ENCODE results near the gene BOD1.

The BOD1 gene

DNA sequence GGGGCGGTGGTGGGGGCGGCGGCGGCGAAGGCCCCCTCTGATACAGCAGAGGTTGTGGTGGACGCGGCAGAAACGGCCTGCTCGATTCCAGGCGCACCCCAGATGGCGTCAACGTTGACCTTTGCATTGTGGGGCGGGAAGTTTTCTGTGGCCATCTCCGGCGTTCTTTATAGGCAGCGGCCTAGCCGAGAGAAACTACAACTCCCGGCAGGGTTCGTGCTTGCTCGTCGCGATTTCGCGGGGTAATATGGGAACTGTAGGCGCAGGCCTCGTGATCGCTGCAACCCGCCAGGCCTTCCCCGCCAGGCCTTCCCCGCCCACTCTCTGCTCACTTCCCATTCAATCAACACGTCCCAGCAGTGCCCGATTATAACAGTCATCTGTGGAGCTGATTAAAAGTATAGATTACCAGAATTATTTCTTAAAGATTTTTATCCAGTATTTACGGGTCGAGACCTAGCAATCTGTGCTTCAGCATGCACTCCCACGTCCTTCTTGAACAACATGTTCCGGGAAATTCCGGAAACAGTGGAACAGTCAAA is at the start of gene BOD1:
Gene BOD1, minus strand, starts transcription at position 74 of the 542 bp plus-strand sequence. CDS start 214 bp downstream, outside the sequence.
- DNase-seq: peak; percentile 93

DNA sequence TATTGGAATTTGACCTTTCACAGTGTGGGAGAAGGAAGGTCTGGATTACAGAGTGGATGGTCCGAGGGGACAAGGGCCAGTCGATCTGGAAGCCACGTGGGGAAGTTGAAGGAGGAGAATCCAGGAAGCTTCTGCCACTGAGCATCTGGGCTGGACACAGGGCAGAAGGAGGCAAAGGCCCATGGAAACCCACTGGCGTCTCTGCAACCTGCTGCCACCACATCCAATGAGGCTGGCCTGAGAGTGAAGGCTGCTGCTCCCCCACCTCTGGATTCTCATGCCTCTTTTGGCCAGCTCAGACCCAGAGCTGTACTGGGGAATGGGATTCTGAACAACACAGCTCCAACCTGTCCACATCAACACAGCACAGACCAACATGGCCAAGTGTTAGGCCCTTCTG is 48.9 kb upstream of the BOD1 start:
- no peak for DNase-seq

DNA sequence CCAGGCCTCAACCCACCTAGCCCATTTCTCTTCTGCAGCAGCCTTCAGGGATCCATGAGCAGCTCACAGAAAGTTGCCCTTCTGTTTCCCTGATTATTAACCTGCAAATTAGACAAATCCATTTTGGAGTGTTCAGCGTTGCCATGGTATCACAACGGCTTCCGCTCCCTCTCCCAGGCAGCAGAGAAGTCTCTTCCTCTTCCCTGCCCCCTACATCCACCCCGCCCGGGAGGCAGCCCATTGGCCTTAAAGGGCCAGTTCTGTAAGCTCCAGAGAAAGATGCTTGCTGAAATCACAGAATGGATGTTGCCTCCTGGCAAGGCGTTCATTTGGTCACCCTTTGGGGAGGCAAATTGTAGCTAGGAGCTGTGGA is 47.7 kb upstream of the BOD1 start:
- no peak for DNase-seq

DNA sequence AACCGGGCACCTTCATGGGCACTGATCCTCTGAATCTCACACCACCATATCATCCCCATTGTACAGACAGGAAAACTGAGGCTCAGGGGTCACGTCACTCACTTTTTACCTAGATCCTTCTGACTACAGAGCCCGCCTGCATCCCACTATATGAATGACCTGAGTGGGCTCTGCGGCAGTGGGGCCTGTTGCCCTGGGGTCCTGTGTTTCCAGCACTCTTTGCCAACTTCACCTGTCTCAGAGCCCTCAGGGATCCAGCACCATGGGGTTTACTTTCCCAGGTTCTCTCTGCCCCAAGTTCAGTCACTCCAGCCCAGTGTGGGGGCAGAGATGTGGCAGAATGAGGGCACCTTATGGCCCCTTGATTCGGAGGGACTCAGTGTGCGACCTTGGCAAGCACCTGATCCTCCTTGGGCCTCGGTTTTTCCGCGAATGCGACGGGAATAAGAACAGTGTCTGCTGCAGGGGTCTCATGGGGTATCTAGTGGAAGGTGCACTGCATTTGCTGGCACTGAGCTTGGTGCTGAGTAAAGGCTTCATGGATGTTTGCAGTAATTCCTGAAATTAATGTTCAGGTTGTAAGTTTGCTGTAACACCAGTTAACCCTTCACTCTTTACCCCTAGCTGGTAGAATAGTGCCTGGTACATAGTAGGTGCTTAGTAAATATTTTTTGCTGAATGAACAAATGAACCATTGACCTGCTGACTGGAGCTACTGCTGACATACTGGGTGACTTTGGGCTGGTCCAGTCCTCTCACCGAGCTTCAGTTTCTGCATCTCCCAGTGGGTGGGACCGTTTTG is 47.1 kb upstream of the BOD1 start:
- DNase-seq: no peak

DNA sequence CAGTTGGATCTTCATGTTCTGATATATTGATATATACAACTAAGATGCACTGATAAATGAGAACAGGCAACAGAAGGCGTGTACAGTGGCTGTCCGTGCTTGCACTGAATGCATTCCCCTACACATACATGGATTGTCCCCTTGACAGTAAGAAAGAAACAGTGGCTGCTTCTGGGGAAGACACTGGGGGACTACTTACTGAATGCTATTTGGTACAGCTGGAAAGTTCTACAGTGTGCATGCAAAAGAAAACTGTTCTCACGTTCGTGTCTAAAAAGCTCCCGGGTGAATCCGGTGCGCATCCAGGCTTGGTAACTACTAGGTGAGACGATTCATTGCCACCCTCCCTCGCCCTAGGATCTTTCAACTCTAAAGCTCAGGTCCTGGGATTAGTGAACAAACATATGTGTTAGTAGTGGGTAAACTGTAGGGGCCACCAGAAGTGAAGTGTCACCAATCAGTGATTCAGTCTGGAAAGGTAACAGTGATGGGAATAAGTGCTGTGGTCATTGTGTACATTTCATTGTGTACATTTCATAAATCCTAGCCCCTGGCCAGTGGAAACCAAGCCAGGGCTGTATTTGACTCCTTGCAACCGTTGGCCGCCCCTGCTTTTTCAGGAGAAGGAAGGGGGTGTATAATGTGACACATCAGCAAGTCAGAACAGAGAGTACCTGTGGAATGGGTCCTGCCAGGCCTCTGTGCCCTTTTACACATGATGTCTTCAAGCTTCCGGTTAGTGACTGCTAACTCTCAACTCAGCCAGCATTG is 46.3 kb upstream of the BOD1 start:
- DNase-seq: no peak

DNA sequence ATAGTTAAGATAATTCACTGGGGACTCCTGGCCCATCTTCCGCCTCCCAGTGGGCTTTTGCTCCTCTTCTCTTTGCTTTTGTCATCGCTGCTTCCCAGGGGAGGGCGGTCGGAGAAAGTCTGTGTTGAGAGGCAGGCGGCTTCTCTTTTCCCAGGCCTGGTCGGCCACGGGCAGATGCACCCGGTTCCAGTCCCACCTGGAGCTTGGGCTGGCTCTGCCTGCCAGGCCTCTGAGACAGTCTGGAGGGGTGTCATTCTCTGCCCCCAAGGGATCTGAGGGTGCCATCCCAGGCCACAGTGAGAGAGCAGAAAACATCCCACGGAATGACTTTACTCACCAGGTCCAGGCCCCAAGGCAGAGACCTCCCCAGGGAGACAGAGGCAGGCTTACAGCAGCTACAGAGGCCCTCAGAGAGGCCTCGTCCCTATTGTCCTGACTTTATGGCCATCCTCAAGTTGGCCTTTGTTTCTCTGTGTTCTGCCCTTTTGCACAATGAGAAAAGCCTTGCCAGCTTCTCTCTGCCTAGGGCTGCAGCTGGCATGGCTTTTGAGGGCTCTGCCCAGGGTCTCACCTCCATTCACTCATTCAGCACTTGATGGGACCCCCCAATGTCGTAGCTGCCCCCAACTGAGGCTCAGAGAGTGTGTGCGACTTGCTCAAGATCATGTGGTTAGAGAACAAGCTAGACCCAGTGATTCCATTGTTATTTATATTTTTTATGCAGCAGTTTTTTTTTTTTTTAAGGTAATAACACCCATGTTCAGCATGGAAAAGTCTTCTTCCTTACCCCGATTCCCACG is 44.2 kb upstream of the BOD1 start:
- no peak for DNase-seq

DNA sequence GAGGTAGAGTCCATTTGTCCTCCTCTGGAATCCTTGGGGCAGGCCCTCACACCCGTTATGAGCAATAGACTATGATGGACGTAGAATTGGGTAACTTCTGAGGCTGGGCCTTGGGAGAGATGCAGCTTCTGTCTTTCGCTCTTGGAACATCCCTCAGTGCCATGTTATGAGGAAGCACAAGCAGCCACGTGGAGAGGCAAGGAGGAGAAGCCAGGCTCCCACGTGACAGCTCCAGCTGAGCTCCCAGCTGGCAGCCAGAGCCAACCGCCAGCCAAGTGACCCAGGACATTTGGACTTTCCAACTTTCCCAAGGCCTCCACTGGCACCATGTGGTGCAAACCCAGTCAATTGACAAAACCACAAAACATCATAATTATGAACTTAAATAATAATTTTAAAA is 43.0 kb upstream of the BOD1 start:
- no peak for DNase-seq

DNA sequence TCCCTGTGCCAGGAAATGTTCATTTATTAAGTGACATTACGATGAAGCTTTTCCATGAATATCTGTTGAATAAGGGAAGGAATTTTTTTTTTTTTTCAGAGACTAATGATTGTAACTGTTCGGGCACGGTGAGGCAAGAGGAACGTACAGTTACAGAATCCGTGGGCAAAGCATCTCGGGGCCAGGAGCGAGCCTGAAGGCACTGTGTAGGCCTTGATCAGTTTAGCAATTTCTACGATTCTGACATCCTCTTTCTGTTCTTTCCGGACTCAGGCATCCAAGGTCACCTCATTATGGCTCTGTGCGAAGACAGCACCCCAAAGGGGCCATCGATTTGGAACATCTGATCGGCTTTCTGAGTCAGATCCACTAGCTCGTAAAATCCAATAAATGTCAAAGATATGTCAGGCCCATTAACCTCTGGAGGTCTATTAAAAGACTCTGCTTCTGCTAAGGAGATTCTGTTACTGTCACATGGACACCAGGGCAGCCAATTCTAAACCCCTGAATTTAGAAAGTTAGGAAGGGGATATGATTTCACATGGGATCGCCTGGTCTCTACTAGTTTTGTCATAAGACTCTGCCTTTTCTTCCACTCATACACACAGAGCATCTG is 41.4 kb upstream of the BOD1 start:
- no peak for DNase-seq

DNA sequence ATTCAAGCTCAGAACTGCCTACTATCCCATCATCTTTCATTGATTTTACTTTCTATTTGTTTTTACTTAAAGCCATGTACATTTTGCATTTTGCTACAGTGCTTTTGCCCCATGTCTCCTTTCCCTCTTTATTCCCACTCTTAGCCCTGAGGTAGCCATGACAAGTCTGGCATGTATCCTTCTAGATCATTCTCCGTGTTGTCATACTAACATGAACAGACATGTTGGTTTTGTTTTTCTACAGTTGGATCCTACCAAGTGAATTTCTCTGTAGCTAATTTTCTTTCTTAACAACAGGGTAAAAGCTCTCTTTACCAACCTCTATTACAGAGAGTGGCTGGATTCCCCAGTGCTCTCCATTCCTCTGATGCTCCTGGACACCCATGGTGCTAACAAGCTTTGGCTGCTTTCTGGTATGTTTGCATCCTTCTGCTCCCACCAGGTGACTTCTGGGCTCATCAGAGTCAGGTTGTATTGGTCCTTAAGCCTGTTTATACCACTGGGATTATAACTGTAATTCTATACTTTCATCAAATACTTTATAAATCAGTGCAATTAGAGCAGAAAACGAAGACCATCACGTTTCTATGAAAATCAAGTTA is 38.8 kb upstream of the BOD1 start:
- no peak for DNase-seq

DNA sequence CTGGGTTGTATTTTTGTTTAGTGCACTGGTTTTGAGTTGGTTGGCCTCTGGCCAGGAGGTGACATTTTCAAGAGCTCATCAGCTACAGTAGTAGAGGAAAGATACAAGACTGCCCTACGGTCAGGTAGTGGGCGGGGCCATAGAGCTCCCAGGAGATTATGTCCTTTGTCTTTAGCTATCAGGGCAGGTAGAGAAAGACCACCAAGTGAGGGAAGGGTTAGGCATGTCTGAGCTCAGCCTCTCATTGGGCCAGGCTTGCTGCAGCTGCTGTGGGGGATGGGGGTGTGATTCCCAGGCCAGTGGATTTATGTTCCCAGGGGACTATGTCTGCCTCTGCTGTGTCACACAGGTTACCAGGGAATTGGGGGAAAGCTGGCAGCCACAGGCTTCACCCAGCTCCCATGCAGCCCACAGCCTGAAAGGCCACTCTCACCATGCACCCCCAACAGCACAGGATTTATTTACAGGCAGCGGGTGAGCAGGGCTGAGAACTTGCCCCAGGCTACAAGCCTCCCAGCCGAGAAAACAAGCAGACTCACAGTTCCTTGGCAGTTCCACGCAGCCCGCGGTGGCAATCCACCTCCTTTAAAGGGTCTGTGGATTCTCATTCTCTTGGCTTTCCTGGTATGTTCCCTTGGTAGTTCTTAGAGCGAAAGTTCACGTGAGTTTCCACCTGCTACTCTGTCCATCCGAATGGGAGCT is 37.5 kb upstream of the BOD1 start:
- no peak for DNase-seq

DNA sequence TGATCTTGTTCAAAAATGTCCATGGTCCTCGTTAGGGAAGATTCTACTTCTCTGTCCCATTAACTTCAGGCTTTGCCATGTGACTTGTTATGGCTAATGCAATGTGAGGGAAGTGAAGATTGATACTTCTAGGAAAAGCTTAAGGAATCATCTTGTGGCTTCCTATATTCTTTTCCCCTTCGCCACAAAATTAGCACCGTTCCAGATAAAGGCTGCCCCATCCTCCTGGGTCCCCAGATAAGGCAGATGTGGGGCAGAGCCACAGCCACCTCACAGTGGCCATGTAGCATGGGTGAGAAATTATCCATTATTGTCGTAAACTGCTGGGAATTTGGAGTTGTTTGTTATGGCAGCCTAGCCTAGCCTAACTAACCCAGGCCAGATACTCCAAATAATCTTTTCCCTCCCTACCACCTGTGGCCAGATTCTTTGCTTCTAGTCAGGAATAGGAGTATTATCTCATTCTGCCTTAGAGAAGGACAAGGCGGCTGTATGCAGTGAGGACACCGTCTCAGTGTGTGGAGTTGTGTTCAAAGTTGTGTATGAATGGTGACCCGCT is 31.9 kb upstream of the BOD1 start:
- DNase-seq: no peak

DNA sequence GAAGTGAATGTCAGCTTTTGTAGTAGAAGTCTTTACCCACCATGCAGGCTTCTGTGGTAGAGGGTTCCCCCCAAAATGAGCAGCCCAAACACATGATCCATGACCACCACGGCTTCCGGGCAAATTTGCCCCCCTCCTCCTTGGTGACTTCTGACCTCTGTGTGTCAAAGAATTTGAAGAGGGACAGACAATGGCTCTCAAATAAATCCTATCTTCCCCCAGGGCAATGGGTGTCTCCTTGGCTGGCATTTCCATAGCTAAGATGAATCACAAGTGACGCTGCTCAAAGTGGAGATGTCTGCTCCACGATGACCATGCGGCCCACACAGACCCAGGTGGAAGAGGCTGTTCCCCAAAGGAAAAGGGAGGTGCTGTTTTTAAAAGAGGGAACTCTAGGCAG is 30.2 kb upstream of the BOD1 start:
- no peak for DNase-seq

DNA sequence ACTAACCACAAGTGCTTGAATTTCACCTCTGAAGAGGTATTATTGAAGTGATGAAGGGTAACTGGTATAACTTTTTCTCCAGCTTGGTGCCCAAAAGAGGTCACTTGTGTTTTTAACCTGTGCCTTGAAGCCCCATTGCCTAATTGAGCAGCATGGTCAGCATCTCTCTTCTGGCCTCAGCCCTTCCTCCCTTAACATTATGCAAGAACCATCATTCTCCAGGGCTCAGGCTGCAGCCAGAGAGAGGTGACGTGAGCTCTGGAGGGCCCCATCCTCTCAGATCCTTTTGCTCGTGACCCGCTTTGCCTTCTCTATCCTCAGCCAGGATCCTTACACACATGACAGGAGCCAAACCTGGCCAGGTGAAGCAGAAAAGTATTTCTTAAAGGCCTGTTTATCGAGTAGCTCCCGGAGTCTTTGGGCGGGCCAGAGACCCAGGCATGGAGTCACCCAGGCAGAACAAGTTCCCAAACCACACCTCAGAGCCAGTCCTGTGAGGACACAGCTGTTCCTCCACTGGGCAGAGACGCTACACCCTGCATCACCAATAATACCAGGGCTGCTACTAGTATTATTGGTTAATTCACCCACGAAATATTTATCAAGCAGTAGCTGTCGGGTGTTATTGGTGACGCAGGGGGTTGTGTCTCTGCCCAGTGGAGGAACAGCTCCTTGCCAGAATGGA is 29.6 kb upstream of the BOD1 start:
- no peak for DNase-seq

DNA sequence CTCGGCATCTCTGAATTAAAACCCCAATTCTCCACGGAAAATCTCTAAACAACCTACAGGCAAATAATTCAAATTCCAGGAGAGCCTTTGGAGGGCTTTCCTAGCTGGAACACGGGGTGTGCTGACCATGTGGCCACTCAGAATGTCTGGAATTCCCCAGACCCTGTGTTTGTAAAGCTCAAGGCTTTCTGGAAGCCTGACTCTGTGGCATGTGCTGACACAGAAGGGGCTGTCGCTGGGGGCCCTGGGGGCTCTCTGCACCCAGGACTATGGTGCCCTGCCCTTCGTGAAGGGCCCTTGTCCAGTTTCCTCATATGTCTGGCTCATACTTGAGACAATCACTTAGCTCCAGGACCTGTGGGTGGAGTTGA is 29.0 kb upstream of the BOD1 start:
- DNase-seq: no peak

DNA sequence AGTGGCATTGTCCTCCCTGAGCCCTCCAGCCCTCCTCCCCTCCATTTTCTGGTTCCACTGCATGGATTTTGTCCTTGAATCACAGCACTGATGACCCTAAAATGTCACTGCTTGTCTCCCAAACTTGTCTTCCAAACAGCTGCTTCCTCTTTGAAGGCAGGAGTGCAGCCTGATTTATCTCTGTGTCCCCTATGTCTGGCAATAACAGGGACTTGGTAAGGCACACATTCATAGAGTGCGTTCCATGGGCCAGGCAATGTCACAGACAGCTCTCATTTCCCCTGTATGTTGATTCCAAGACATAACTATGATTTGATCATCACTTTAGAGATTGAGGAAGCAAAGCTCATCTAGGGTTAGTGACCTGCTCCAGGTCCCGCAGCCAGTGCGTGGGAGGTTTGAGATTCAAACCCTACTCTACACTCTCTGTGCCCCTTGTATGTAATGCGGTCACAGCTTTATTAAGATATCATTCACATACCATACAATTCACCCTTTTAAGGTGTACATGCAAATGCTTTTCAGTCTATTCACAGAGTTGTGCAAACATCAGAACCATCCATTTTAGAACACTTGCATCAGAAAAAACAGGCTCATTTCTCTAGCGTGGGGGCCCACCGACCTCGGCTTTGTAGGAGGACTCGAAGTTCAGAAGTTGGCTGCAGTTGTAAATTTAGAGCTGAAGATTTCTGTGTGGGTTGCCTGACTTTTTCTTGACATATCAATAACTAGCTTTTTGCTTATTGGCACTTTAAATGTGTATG is 28.4 kb upstream of the BOD1 start:
- no peak for DNase-seq

DNA sequence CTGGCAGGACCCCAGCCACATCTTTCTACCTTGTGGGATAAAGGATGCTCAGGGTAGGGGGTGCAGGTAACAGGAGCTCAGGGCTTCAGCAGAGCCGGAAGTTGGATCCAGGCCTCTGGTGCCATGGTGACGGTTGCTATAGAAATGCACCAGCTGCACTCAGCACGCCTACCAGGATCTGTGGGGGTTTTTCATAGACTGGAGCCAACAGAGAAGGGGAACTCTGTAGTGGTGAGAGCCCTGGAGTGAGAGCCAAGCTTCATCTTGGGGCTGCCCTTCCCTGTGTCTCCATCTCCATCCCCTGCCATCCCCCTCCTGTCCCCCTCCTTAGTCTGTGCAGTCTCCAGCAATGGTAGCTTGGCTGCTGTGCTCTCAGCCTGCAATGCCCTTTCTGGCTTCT is 27.5 kb upstream of the BOD1 start:
- no peak for DNase-seq

DNA sequence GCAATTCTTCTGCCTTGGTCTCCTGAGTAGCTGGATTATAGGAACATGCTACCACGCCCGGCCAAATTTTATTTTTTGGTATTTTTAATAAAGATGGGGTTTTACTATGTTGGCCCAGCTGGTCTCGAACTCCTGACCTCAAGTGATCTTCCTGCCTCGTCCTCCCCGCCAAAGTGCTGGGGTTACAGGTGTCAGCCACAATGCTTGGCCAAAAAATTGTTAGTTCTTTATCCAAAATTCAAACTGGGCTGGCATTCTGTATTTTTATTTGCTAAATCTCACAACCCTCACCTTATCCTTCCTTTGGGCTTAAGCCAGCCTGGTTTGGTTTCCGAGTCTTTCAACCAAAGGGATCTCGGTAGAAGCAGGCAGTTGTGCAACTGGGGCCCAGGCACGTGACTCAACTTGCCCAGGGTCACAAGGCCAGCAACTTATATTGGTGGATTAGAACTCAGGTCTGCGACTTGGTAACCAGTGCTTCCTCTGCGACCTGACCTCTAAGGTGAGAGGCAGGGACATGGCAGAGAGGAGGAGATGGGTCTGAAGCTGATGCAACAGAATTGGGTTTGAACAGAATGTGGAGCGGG is 26.5 kb upstream of the BOD1 start:
- no peak for DNase-seq

DNA sequence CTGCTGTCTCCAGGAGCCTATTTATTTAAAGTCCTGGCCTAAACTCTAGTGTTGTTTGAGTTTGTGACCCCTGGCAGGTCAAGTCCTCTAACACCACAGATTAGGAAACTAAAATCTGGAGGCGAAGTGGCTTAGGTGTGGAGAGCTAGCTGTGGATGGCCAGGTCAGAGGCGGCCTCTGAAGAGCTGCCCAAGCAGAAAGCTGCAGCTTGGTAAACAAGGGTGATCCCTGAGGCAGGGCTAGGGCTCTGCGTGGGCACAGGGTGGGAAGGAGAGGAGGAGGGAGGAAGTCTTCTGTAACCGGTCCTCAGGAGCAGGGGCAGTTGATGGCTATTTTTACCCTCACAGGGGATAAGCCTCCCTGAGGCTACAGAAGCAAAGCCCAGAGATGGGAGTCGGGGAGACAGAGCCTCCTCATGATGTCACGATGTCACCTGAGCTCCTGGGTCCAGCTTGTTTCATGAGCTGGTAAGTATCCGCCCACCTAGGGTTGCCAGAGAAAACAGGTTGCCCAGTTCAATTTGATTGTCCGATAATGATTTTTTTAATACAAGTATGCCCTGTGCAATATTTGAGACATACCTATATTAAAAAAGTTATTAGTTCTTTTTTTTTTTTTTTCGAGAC is 25.9 kb upstream of the BOD1 start:
- no peak for DNase-seq

DNA sequence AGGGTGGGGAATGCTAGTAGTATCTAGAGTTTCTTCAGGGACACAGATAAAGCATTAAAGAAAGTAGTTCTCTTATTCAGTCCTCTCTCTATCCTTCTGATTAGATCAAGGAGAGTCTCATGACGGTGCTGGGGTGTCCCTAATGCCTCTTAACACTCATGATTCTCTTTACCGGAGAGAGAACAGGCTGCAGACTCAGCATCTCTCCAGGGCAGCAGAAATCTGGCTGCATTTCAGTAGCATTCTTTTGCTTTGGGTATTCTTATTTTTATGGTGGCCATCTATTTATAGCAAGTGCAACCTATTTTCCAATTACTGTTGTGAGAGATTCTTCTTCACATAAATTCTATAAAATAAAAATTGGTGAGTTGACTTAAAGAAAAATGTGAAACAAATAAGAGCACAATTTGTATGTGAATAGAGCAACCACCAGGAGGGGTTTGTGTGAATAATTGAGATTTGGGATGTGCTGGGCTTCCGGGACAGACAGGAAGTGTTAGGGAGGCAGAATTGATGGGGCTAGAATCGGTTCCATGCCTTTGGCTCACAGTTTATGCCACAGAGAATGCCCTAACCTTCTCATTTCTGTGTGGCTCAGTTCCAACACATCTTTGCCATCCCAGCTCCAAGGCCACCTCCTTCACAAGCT is 23.8 kb upstream of the BOD1 start:
- no peak for DNase-seq
